Coronary artery (tissue), 2 donors: ENCODE data around the gene CCDC88B.
A peak's percentile ranks its signal among the peaks of the same experiment; 100 is the strongest.
"Not testable (repeated sequence)": the region's sequence is repeated elsewhere in the genome, so short reads cannot be mapped to it uniquely, and the experiment has no call there.

Source experiments
- DNase-seq: peaks from one replicate; pipeline ENCODE4 v3.0.0-alpha.2; 2017; ENCODE audit warnings: low spot score
- H3K27ac ChIP-seq, 2 donors: fragments of 200-600 bp; sonication (generic); one replicate each; pipeline ENCODE4 v1.5.1; 2016 to 2019
- H3K4me3 ChIP-seq: fragments of 200-600 bp; sonication (generic); 2 replicates; pipeline ENCODE4 v1.5.1; 2016; ENCODE audit warnings: mild to moderate bottlenecking, moderate library complexity
- TF ChIP-seq, protein P1 (sequence below): fragments of 200-600 bp; sonication (generic); IDR thresholded peaks from one replicate; pipeline ENCODE4 v1.5.1; 2019; ENCODE audit warnings: antibody characterized with exemption

CCDC88B gene

GRCh38 chr11:64314805-64315561 lies 25.0 kb upstream of the CCDC88B start:
- TF ChIP-seq, protein P1, sequence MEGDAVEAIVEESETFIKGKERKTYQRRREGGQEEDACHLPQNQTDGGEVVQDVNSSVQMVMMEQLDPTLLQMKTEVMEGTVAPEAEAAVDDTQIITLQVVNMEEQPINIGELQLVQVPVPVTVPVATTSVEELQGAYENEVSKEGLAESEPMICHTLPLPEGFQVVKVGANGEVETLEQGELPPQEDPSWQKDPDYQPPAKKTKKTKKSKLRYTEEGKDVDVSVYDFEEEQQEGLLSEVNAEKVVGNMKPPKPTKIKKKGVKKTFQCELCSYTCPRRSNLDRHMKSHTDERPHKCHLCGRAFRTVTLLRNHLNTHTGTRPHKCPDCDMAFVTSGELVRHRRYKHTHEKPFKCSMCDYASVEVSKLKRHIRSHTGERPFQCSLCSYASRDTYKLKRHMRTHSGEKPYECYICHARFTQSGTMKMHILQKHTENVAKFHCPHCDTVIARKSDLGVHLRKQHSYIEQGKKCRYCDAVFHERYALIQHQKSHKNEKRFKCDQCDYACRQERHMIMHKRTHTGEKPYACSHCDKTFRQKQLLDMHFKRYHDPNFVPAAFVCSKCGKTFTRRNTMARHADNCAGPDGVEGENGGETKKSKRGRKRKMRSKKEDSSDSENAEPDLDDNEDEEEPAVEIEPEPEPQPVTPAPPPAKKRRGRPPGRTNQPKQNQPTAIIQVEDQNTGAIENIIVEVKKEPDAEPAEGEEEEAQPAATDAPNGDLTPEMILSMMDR, result no peak
- Histone ChIP-seq H3K27ac (no peak overlapping the region), H3K4me3 (no peak overlapping the region)
- DNase-seq, result no peak

DNA sequence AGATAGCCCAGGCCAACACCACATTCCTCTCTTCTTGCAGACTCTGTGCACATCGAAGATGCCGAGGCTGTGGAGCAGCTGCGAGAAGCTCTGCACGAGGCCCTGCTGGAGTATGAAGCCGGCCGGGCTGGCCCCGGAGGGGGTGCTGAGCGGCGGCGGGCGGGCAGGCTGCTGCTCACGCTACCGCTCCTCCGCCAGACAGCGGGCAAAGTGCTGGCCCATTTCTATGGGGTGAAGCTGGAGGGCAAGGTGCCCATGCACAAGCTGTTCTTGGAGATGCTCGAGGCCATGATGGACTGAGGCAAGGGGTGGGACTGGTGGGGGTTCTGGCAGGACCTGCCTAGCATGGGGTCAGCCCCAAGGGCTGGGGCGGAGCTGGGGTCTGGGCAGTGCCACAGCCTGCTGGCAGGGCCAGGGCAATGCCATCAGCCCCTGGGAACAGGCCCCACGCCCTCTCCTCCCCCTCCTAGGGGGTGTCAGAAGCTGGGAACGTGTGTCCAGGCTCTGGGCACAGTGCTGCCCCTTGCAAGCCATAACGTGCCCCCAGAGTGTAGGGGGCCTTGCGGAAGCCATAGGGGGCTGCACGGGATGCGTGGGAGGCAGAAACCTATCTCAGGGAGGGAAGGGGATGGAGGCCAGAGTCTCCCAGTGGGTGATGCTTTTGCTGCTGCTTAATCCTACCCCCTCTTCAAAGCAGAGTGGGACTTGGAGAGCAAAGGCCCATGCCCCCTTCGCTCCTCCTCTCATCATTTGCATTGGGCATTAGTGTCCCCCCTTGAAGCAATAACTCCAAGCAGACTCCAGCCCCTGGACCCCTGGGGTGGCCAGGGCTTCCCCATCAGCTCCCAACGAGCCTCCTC lies 24.1 kb upstream of the CCDC88B start:
- not testable (repeated sequence) for H3K27ac ChIP-seq, DNase-seq, H3K4me3 ChIP-seq

GRCh38 chr11:64316672-64317324 lies 23.2 kb upstream of the CCDC88B start:
- DNase-seq, result no peak
- TF ChIP-seq, protein P1, result no peak
- peak overlapping the region; percentile 91 to 99 for H3K27ac ChIP-seq
- H3K4me3 ChIP-seq, result peak overlapping the region; percentile 91

DNA sequence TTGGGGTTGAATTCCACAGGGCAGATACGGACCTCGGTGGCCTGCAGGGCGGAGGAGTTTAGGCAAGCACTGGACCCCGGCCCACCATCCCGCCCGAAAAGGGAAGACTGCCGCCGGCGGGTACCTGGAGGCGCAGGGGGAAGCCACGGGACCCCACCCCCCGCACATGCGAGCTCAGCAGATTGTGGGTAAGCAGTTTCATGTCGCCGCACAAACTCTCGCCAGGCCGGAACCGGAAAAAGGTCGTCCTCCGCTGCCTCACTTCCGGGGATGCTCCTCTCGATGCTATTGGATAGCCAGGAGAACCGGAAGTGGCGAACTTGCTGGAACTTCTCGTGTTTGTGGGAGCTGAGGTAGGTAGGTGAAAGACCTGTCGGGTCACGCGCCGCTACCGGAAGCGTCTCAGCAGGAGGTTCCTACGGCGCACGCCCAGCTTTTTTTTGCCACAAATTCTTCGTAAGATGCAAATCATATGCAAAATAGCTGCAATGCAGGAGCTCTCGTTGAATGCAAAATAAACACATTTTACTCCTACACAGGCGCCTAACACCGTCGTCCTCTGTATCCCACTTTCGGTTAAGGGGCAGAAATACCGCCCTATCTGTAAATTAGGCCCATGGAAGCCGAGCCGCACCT lies 22.6 kb upstream of the CCDC88B start, which contains the start of gene TRMT112:
Gene TRMT112 (minus strand): TSS at position 235 of the 636 bp plus-strand sequence. CDS start 33 bp downstream, at position 202.
- Histone ChIP-seq H3K4me3 (peak within 1 kb of the TSS; percentile 91), H3K27ac (peak within 1 kb of the TSS; percentile 91 to 99)
- peak; percentile 98 for DNase-seq
- TF ChIP-seq, protein P1, result no peak

GRCh38 chr11:64317961-64318765 lies 21.8 kb upstream of the CCDC88B start, which contains the start of gene PRDX5:
TSS of gene PRDX5 (plus strand) at chr11:64318121. CDS start at chr11:64318216, 95 bp downstream.
- H3K27ac ChIP-seq, result peak within 1 kb of the TSS; percentile 91 to 99
- peak; percentile 99 for DNase-seq
- TF ChIP-seq, protein P1, result no peak
- H3K4me3 ChIP-seq, result peak within 1 kb of the TSS; percentile 91

DNA sequence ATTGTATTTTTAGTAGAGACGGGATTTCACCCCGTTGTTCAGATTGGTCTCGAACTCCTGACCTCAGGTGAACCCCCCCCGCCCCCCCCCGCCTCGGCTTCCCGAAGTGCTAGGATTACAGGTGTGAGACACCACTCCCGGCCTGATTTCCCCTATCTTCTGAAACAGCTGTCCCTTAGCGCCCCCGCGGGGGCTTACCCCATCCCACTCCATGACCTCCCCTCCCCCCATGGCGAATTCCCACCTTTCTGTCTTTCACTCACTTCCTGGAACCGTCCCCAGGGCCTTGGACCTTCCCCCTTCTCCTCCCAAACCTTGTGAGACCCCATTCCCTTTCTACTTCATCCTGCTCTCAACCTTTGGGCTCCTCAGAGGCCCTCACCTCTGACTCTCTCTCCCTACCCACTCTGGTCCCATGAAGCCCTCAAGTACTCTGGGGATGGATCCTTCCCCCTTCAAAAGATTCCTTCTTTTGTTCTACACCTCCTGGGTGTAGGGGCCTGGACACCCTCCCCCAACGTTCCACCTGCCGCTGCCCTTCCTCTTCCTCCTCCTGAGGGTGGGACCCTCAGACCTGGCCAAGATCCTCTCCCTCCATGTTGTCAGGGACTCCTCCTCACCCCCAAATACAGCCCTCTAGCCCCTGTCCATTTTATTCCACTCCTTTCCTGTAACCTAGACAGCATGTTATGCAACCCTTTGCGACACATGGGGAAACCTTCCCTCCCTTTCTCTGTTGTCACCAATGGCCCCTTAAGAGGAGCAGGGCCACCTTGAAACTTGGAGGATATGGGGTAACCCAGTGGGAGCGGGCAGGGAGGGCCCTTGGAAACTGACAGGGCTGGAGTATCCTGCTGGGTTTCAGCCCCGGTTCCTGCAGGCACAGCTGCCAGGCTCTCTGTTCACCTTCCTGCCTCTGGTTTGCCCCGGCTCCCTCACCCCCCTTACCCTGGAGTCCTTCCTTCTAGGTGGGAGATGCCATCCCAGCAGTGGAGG lies 20.9 kb upstream of the CCDC88B start:
- Histone ChIP-seq H3K27ac (peak overlapping the region; percentile 91 to 99), H3K4me3 (peak overlapping the region; percentile 91)
- TF ChIP-seq, protein P1, result no peak
- DNase-seq, result no peak
